Tibial artery (tissue), 4 donors: ENCODE results near the gene S100A1.

Source experiments
- DNase-seq, 2 donors: peaks; one replicate each; pipeline ENCODE4 v3.0.0-alpha.2; 2019
- H3K27ac ChIP-seq, 2 donors: fragments of 200-600 bp; sonication (generic) in 1 of 2; 1 replicate in 1 of 2; 2 replicates in 1 of 2; pipeline ENCODE4 v1.5.1; 2018 to 2019; ENCODE audit warnings: mild to moderate bottlenecking in 1 of 2
- H3K27me3 ChIP-seq, 2 donors: fragments of 200-600 bp; sonication (generic) in 1 of 2; one replicate each; pipeline versions ENCODE4 v1.5.1 to v1.6.0; 2016 to 2019
- H3K36me3 ChIP-seq, 3 donors: fragments of 200-600 bp; sonication (generic) in 2 of 3; one replicate each; pipeline ENCODE4 v1.5.1; 2016 to 2019; ENCODE audit warnings: mild to moderate bottlenecking in 2 of 3
- H3K4me1 ChIP-seq, 4 donors: fragments of 200-600 bp; sonication (generic) in 2 of 4; 1 replicate in 3 of 4; 2 replicates in 1 of 4; pipeline ENCODE4 v1.5.1; 2016 to 2019
- H3K4me3 ChIP-seq, 2 donors: fragments of 200-600 bp; sonication (generic) in 1 of 2; 1 replicate in 1 of 2; 2 replicates in 1 of 2; pipeline ENCODE4 v1.5.1; 2018 to 2019; ENCODE audit warnings: mild to moderate bottlenecking in 2 of 2
- H3K9me3 ChIP-seq, 3 donors: fragments of 200-600 bp; sonication (generic) in 1 of 3; one replicate each; pipeline ENCODE4 v1.5.1; 2016 to 2019
- CTCF ChIP-seq, 2 experiments: fragments of 200-600 bp in 1 of 2; fragments of 450-650 bp in 1 of 2; IDR thresholded peaks; one replicate each; pipeline ENCODE4 v1.5.1; 2017 to 2019; ENCODE audit warnings: antibody characterized with exemption in 2 of 2, mild to moderate bottlenecking in 1 of 2, moderate library complexity in 1 of 2
- intact Hi-C: fragments of 100-400 bp; cut with DNase I; formaldehyde crosslinking; loops from one replicate; pipeline ENCODE4 v1.15.0; 2023; ENCODE audit warnings: low total_unique reads

S100A1 gene

GRCh38 chr1:153614189-153614900 lies 13.9 kb upstream of the S100A1 start:
- Histone ChIP-seq H3K4me3 (no peak overlapping the region), H3K36me3 (peaks cover 0 to 11% (median 1%) of the 10 kb centered on the region in 3 donors), H3K4me1 (peaks cover 0 to 44% (median 30%) of the 10 kb centered on the region in 4 donors), H3K27ac (no peak overlapping the region), H3K27me3 (no peaks in the 10 kb centered on the region), H3K9me3 (no peaks in the 10 kb centered on the region)
- DNase-seq: no peak
- intact Hi-C loops: no loop called here
- TF ChIP-seq CTCF (IDR thresholded peaks at IDR 0.05): no peak

GRCh38 chr1:153614906-153615305 lies 13.3 kb upstream of the S100A1 start:
- intact Hi-C loops: loop anchor here (5.0 kb wide), 1 partner anchor 108 kb away; no protein-coding TSS in a partner anchor
- no peak for DNase-seq
- H3K27ac ChIP-seq: no peak overlapping the region
- peaks cover 2 to 16% (median 7%) of the 10 kb centered on the region in 3 donors for H3K36me3 ChIP-seq
- peaks cover 0 to 38% (median 27%) of the 10 kb centered on the region in 4 donors for H3K4me1 ChIP-seq
- no peak for TF ChIP-seq CTCF (IDR thresholded peaks at IDR 0.05)
- no peak overlapping the region for H3K4me3 ChIP-seq
- no peaks in the 10 kb centered on the region for H3K27me3 ChIP-seq
- H3K9me3 ChIP-seq: no peaks in the 10 kb centered on the region

GRCh38 chr1:153615406-153615805 lies 12.8 kb upstream of the S100A1 start:
- intact Hi-C loops: loop anchor here (5.0 kb wide), 1 partner anchor 108 kb away; no protein-coding TSS in a partner anchor

GRCh38 chr1:153616144-153616916 lies 11.9 kb upstream of the S100A1 start, which contains the start of gene S100A14:
S100A14 (minus strand) TSS chr1:153616325; CDS start chr1:153615858, 467 bp downstream.
- peaks cover 0 to 24% (median 14%) of the 10 kb centered on the region in 4 donors for H3K4me1 ChIP-seq
- H3K27ac ChIP-seq: peak within 1 kb of the TSS in 1 of 2 donors; percentile 37
- no peaks in the 10 kb centered on the region for H3K9me3 ChIP-seq
- no peak for DNase-seq
- TF ChIP-seq CTCF (IDR thresholded peaks at IDR 0.05): no peak
- intact Hi-C loops: loop anchor here (2.0 to 5.0 kb wide), 2 partner anchors 44 to 109 kb away; no protein-coding TSS in a partner anchor
- H3K36me3 ChIP-seq: peaks cover 8 to 27% (median 14%) of the 10 kb centered on the region in 3 donors
- no peaks in the 10 kb centered on the region for H3K27me3 ChIP-seq
- H3K4me3 ChIP-seq: no peak within 1 kb of the TSS

More at GRCh38 chr1:153615406-153615805, 12.8 kb upstream of the S100A1 start:
- Histone ChIP-seq H3K9me3 (no peaks in the 10 kb centered on the region), H3K27me3 (no peaks in the 10 kb centered on the region), H3K27ac (no peak overlapping the region), H3K36me3 (peaks cover 7 to 20% (median 12%) of the 10 kb centered on the region in 3 donors), H3K4me3 (no peak overlapping the region), H3K4me1 (peaks cover 0 to 33% (median 23%) of the 10 kb centered on the region in 4 donors)
- DNase-seq: no peak
- no peak for TF ChIP-seq CTCF (IDR thresholded peaks at IDR 0.05)

- Histone ChIP-seq H3K27ac (peak overlapping the region in 1 of 2 donors; percentile 37), H3K4me3 (no peak overlapping the region), H3K9me3 (no peaks in the 10 kb centered on the region), H3K4me1 (peaks cover 0 to 18% (median 11%) of the 10 kb centered on the region in 4 donors), H3K36me3 (peaks cover 8 to 28% (median 14%) of the 10 kb centered on the region in 3 donors), H3K27me3 (no peaks in the 10 kb centered on the region)
- no peak for TF ChIP-seq CTCF (IDR thresholded peaks at IDR 0.05)
- intact Hi-C loops: loop anchor here (2.0 to 5.0 kb wide), 2 partner anchors 44 to 110 kb away; no protein-coding TSS in a partner anchor
- DNase-seq: no peak
Measured at GRCh38 chr1:153616917-153617311, 11.3 kb upstream of the S100A1 start.
